Superior temporal gyrus (tissue), 1 donor: Measurements from ENCODE around the gene SIDT2.
"Not testable (repeated sequence)": the region's sequence is repeated elsewhere in the genome, so short reads cannot be mapped to it uniquely, and the experiment has no call there.

Experiments used
- DNase-seq: peaks from one replicate; pipeline ENCODE4 v3.0.0-alpha.2; 2016; ENCODE audit errors: extremely low spot score

Gene SIDT2

GRCh38 chr11:117178210-117179034 is at the start of gene SIDT2:
TSS of gene SIDT2 (plus strand) at chr11:117178743. CDS start at chr11:117179264, 521 bp downstream.
- peak; percentile 96 for DNase-seq

DNA sequence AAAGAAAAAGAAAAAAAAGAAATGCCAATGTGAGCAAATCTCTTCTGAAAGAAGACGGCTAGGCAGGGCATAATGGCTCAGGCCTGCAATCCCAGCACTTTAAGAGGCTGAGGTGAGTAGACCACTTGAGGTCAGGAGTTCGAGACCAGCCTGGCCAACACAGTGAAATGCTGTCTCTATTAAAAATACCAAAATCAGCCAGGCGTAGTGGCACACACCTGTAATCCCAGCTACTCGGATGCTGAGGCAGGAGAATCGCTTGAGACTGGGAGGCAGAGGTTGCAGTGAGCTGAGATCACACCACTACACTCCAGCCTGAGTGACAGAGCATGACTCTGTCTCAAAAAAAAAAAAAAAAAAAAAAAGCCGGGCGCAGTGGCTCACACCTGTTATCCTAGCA is 48.1 kb upstream of the SIDT2 start:
- DNase-seq = not testable (repeated sequence)

DNA sequence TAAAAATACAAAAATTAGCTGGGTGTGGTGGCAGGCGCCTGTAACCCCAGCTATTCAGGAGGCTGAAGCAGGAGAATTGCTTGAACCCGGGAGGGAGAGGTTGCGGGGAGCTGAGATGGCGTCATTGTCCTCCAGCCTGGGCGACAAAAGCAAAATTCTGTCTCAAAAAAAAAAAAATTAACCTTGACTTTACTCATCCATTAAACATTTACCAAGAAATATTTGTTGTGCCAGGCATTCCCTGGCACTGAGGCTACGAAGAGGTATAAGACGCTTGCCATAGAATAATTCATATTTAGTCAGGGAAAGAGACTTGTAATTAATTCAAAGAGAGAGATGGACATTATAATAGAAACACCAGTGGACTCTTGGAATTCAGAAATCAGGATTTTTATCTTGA is 47.7 kb upstream of the SIDT2 start:
- DNase-seq = no peak

- DNase-seq = no peak
These were observed 44.1 kb upstream of the SIDT2 start for GRCh38 chr11:117134431-117134830.

DNA sequence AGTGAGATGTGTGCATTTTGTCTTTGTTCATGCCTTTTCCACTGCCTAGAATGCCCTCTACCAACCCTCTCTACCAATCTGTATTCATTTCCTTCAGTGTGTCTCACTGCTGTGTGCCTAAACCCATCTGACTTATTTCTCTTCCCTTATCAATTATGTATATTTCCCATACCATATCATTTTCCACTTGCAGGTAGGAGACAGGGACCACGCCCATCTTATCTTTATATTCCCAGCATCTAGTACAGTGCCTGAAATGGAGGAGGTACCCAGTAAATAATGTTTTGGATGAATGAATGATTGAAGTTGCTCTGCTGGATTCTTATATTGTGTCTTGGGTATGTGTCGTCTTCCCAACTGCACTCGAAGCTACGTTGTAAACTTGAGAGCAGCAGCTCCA is 43.6 kb upstream of the SIDT2 start:
- DNase-seq = not testable (repeated sequence)

GRCh38 chr11:117137223-117138086 is 41.1 kb upstream of the SIDT2 start:
- not testable (repeated sequence) for DNase-seq

- no peak for DNase-seq
These were observed 35.2 kb upstream of the SIDT2 start for GRCh38 chr11:117143390-117143789.

DNA sequence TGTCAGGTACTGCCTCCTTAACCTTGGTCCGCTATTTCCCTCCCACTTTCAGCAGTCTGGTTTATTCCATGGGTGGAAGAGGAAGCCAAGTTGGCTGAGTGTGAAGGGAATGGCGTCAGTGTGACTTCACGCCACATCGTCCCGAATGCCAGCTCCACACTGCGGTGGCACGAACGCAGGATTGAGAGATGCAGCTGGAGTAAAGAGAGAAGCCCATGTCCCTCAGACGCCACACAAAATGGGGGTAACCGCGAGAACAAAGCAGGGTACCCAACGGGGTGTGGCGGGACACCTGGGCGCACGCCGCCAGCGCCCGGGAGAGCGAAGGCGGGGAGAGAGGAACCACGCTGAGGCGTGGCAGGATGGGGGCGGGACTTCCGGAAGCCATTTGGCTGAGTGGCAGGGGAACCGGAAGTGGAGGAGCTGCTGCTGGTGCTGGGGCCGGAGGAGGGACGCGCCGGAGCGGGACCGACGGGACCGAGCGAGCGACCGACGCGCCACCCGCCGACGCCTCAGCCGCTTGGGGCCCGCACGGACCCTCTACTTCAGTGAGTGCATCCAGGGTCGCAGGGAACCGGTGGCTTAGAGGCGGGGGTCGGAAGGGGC is 34.6 kb upstream of the SIDT2 start, which contains the start of gene PAFAH1B2:
TSS of gene PAFAH1B2 (plus strand) at position 417 of the 606 bp plus-strand sequence. CDS start 8,161 bp downstream, outside the sequence.
- peak; percentile 98 for DNase-seq

DNA sequence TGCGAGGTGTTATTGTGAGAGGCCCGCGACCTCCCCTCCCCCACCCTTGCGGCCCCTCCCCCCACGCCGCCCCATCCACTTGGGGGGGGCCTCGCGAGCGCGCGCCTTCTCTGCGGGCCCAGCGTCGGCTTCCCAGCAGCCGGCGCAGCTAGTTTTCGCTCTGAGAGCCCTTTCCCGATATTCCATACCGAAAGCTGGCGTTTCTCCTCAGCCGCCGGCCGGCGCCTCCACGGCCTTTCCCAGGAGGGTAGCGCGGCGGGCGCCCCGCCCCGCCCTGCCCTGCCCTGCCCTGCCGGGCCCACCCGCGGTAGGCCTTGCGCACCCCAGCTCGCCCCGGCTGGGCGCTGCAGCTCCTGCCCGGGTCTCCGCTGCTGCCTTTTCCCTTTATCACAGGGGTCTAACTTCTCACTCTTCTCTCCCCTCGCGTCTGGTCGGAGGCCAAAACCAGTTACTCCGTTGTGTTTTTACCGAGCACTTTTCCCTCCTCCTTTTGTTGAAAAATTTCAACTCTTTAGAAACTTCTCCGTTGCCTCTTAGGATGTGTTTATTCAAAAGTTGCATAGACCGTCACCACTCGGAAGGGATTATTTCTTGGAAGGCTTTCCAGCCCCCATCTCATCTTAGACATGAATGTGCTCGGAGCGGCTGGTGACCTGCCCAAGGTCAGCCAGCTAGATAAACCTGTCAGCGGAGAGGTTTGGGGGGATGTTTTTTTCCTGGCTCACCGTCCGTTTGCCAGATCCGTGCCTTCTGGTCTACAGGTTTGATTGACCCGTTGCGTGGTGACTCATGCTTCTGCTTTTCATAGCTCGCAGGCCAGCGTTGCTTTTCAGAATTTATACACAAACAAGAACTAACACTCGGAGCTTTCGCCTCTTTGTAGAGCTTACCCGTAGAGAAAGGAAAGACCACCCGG is 33.8 kb upstream of the SIDT2 start:
- DNase-seq = no peak

- no peak for DNase-seq
These were observed 33.2 kb upstream of the SIDT2 start for GRCh38 chr11:117145393-117145761.

DNA sequence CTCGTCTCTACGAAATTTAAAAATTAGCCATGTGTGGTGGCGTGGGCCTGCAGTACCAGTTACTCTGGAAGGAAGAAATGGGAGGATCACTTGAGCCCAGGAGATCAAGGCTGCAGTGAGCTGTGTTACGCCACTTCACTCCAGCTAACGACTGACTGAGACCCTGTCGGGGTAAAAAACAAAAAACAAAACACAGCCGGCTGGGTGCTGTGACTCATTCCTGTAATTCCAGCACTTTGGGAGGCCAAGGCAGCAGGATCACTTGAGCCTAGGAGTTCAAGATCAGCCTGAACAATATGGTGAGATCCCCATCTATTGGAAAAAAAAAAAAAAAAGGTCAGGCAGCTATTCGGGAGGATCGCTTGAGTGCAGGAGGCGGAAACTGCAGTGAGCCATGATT is 32.0 kb upstream of the SIDT2 start:
- DNase-seq = no peak

DNA sequence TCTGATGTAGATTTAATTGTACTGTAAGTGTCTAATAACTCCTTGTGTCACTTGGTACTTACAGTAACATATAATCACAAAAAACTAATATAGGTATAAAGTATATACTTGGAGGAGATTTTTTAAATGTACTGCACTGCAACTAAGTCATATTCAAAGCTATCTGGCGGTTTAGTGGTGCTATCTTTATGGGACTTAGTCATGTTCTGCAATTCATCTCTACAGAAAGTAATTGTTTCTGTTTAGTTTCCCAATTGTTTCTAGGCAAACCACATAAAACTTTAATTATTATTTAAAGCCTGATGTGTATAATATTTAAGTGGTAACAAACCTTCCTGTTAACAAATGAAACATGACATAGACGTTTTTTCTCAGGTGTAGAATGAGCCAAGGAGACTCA is 26.5 kb upstream of the SIDT2 start:
- DNase-seq = no peak

- no peak for DNase-seq
These were observed 24.1 kb upstream of the SIDT2 start for GRCh38 chr11:117154468-117154867.

- no peak for DNase-seq
These were observed 21.0 kb upstream of the SIDT2 start for GRCh38 chr11:117157507-117157906.

GRCh38 chr11:117159892-117160291 is 18.7 kb upstream of the SIDT2 start:
- DNase-seq = no peak

- DNase-seq = no peak
These were observed 17.7 kb upstream of the SIDT2 start for GRCh38 chr11:117160826-117161225.

DNA sequence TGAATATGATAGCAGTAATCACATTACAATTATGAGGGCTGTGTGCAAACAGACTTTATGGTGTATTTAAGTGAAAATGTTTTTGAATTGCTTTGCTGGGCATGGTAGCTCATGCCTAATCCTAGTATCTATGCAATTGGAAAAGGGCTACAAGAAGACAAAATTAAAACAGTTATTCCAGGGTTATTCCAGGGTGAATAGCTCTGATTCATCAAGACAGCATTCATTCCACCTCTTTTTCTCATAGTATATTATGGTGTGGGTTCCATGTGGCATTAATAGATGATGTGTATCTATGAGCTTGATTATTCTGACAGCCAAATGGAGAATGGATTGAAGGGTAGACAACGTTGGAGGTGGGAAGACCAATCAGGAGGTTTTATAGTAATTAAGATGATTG is 12.1 kb upstream of the SIDT2 start:
- DNase-seq = no peak

GRCh38 chr11:117169736-117170135 is 8.8 kb upstream of the SIDT2 start:
- DNase-seq = no peak

DNA sequence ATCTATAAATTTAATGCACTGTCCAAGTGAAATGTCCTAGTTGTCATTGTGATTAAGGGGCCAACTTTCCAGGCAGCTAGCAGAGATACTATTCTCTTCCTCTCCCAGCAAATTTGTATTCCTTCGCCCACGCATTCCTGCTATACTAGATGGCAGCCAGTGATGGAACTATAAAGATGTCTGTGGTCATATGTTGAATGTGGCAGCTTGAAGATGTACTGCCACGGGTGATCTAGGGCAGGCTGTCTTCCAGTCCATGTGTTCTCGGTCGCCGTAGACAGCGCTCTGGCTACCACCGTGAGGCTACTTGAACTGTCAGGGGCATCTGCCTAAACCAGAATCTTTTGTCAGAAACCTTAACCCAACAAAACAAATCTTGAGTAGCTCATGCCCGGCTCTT is 8.3 kb upstream of the SIDT2 start:
- no peak for DNase-seq

DNA sequence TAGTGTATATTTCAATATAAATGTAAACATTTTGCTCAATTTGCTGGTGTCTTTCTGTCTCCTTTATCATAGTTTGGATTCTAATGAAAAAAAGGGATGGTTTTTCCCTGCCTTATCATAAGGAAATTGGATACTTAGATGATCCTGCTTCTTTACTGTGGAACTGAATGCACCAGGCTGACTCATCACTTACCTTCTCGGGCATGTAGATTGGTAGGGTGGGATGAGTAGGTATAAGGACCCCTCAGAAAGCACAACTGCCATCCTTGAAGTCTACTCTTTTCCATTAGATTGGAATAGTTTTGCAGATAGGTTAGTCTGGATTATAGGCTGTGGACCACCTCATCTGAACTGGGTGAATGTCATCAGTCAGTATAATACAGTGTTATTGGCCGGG is 7.5 kb upstream of the SIDT2 start:
- DNase-seq = no peak

- DNase-seq = no peak
These were observed 7.0 kb upstream of the SIDT2 start for GRCh38 chr11:117171404-117172061.
